ENCODE measurements around the gene C10orf71.

Gene C10orf71

GRCh38 chr10:49363309-49364031 lies 64.5 kb downstream of the C10orf71 start:
- DNase-seq, result no peak

- no peak for DNase-seq
These were observed 65.1 kb downstream of the C10orf71 start for GRCh38 chr10:49364051-49364450.

DNA sequence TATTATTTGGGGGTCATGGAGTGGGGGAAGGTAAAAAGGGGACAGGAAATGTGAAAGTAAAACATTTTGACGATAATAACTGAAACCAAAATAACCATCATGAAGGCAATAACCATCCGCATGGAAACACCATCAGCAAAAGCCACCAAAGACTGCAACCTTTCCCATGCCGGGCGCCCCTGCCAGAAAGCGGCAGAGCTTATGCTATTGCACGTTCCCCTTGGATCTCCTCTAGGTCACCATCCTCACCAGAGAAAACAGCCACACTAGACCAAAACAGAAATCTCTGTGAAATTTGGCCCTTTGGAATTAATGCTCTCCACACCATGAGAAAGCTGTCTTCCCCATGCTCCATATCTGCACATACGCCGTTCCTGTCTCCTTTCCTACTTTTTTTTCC lies 65.8 kb downstream of the C10orf71 start:
- DNase-seq, result no peak

GRCh38 chr10:49365275-49365674 lies 66.3 kb downstream of the C10orf71 start:
- no peak for DNase-seq

GRCh38 chr10:49365675-49366415 lies 66.9 kb downstream of the C10orf71 start:
- DNase-seq, result no peak

DNA sequence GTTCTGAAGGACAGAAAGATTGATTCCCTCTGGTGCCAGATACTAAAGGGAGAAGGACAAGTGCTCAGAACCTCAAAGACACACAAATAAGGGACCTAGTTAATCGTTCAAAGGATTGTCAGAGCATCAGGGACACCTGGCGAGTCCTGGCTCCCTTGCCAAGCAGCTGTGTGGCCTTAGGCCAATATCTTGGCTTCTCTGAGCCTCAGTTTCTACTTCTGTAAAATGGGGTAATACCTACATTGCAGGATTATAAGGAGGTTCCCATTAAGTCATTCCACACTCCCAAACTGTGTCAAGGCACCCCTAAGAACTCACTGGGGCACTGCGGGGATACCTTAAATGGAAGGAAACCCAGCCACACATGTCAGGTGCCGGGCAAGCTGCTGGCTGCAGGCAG lies 67.5 kb downstream of the C10orf71 start:
- no peak for DNase-seq

DNA sequence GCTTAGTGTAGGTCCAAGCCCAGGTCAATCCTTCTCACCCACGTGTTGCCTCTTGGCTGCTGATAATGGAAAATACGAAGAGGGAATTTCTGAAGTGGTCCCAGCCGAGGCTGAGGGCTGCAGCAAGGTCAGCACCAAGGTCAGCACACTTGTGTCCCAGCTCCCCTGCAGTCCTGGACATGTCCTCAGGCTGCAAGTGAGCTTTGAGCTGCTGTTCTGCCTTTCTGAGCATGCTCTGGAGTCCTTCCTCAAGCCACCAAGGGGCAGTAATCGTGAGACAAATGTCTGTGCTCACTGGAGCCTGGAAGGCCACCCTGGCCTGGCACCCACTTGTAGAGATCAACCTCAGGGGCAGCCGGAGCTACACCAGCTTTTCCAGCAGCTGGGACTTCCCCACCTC lies 68.6 kb downstream of the C10orf71 start:
- no peak for DNase-seq

DNA sequence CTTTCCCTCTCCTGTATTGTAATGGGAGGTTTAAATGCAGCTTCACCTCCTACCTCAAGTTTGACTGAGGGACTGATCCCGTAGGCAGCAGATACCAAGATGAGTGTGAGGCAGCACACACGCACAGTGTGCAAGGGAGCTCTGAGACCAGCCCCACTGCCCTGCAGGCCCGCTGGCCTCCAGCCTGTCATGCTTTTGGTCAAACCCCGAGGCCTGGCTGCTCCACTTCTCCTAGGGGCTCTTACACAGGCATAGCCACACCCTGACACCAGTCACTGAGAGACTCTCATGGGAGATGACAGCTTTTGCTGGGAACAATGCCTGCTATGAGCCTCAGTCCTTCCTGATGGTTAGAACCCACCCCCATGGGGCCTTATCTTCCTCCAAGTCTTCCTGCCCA lies 69.3 kb downstream of the C10orf71 start:
- no peak for DNase-seq

DNA sequence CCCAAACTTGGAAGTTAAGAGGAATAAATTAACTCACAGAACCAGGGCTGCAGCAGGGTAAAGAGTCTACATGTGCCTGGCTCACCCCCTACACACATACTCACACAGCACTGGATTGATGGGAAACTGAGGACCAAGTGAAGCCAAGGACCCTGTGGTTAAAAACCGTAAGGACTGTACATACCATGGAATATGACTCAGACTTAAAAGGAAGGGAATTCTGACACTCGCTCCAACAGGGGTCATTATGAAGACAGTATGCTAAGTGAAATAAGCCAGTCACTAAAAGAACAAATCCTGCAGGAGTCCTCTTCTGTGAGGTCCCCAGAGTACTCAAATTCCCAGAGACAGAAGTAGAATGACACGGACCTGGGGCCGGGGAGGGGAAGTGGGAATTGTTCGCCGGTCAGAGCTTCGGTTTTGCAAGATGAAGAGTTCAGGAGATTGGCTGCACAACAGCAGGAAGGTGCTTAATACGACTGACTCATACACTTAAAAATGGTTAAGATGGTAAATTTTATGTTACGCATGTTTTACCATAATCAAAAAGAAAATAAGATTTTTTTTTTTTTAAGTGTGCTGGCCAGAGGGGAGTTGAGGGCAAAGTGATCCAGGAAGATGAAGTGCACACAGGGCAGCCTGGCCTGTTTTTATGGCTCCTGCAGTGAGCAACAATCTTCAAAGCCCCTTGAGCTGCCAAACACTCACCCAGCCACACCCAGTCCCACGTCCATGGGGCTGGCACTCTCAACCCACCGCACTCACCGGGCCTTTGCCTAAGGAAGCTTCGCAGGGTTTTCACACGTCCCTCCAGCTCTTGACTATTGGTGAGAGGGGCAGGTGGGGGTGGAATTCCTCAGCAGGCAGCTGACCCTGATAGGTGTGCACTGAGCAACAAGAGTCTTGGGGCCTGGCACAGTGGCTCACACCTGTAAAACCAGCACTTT lies 70.5 kb downstream of the C10orf71 start:
- no peak for DNase-seq

DNA sequence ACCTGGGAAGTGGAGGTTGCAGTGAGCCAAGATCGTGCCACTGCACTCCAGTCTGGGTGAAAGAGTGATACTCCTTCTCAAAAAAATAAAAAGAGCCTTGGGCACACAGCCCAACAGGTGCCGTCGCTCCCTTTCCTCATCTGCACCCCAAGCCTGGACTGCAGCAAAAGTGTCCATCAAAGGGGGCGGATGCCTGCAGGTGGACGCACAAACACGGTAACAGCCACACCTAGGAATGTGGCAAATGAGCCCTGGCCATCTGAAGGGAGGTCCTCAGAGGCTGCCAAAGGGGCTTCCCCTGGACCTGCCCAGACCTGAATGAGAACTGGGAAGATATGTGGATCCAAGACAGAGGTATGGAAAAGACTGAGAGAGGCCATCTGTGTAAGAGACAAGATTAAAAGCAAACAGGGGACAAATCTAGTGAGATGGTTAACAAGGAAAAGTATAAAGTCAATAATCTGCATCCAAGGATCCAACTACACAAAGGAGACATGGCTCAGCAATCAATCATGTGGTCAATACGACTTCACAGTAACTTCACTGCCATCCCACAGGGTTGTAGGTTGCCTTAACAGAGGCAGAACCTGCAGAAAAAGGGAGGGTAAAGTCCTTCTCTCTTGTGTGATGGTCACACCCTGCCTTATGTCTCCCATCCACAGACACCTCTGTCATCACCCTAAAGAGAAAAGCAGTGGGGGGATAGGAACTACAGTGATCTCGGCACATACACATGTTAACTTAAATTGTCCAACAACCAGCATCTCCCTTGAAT lies 71.5 kb downstream of the C10orf71 start:
- no peak for DNase-seq

DNA sequence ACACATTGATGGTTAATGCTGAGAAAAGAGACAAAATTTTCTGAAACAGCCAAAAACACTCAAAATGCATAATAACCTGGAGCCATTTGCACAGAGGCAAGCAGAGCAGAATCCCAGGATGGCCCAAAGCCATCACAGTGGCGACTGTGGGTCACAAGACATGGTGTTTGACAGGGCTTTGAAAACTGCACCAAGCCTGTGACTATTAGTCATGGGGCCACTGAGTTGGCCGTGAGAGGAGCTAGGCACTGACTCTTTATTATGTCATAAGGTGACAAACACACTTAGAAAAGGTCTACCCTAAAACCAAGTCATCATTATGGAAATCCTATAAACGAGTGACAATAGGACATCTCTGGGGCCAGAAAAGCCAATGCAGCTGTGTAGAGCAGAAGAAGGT lies 73.0 kb downstream of the C10orf71 start:
- no peak for DNase-seq

- DNase-seq, result no peak
These were observed 74.4 kb downstream of the C10orf71 start for GRCh38 chr10:49373361-49373760.

GRCh38 chr10:49374740-49375139 lies 75.8 kb downstream of the C10orf71 start:
- no peak for DNase-seq

DNA sequence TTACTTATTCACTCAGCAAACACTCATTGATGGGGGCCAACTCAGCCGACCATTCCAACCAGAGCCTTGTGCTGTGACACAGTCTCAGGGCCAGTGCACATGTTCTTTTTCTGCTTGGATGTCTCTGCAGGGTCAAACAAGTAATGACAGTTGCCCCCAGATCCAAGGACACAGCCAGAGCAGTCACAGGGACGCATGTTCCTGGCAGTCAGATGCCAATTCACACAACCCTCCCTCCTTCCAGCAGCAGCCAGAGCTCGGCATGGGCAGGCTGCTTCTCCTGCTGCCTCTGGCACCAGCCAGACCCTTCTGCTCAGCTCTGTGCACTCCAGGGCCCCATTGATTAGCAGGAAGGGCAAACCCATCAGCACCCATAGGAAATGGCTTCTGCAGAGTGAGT lies 76.6 kb downstream of the C10orf71 start:
- DNase-seq, result no peak
